Measurements from ENCODE around the gene NLRP6. TPM values are rescaled to one million over a fixed set of nuclear protein-coding genes. Genes with fewer than 3 reads are reported as not detected.

The NLRP6 gene
- total RNA-seq, 2 experiments from 2014 or later = 14.4 to 14.7 TPM

DNA sequence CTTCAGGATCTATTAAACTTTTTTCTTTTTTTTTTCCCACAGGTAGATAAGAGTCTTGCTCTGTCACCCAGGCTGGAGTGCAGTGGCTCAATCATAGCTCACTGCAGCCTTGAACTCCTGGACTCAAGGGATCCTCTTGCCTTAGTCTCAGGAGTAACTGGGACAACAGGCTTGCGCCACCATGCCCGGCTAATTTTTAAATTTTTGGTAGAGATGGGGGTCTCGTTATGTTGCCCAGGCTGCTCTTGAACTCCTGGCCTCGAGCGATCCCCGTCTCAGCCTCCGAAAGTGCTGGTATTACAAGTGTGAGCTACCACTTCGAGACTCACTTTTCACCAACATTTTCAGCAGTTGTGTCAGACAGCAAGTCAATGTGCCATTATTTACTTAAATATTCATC, 43.0 kb upstream of the NLRP6 start:
- H3K36me3 Mint-ChIP-seq (ENCODE audit: low read depth) = peaks cover 41% of the 10 kb centered on the region
- DNase-seq (peak in 1 of 14 experiments; percentile 31), ATAC-seq (ENCODE audit: poor library complexity) (no peak)
- peaks cover 45% of the 10 kb centered on the region for H3K4me1 Mint-ChIP-seq (ENCODE audit: low read depth)
- no peaks in the 10 kb centered on the region for H3K9me3 Mint-ChIP-seq
- H3K27me3 Mint-ChIP-seq = no peaks in the 10 kb centered on the region
- H3K27ac ChIP-seq (ENCODE audit: low read depth in 1 of 2, low read length in 2 of 2) = peak overlapping the region in 1 of 2 donors; percentile 97
- H3K27ac Mint-ChIP-seq = peak overlapping the region; percentile 91
- intact Hi-C loops (cut with DNase I, micrococcal nuclease) = loop anchor here (5.0 to 10.0 kb wide), 3 partner anchors 52 to 570 kb away; partner anchors contain the start of genes PGGHG (in 1 of the 2), PIDD1 (in 1 of the 2) and RPLP2 (in 1 of the 2)
- H3K4me3 Mint-ChIP-seq = peak overlapping the region; percentile 93
- H3K36me3 ChIP-seq (ENCODE audit: insufficient read depth, low read length) = peaks cover 17% of the 10 kb centered on the region
- no peaks in the 10 kb centered on the region for H3K27me3 ChIP-seq (ENCODE audit: control insufficient read depth in 1 of 2, insufficient read depth in 2 of 2, low read length in 2 of 2)
- ChIA-PET POLR2A (interaction anchor here (2.8 to 5.4 kb wide), 2 partner anchors 27 to 271 kb away, joined by 10 to 79 read pairs; partner anchors contain the start of genes BET1L, RIC8A and RNH1), CTCF (interaction anchor here (1.6 kb wide), 1 partner anchor 15 kb away, joined by 5 read pairs; no protein-coding TSS in a partner anchor)
- TF ChIP-seq, protein P1, sequence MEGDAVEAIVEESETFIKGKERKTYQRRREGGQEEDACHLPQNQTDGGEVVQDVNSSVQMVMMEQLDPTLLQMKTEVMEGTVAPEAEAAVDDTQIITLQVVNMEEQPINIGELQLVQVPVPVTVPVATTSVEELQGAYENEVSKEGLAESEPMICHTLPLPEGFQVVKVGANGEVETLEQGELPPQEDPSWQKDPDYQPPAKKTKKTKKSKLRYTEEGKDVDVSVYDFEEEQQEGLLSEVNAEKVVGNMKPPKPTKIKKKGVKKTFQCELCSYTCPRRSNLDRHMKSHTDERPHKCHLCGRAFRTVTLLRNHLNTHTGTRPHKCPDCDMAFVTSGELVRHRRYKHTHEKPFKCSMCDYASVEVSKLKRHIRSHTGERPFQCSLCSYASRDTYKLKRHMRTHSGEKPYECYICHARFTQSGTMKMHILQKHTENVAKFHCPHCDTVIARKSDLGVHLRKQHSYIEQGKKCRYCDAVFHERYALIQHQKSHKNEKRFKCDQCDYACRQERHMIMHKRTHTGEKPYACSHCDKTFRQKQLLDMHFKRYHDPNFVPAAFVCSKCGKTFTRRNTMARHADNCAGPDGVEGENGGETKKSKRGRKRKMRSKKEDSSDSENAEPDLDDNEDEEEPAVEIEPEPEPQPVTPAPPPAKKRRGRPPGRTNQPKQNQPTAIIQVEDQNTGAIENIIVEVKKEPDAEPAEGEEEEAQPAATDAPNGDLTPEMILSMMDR (IDR thresholded peaks at IDR 0.05) = no peak
- no peaks in the 10 kb centered on the region for H3K9me3 ChIP-seq (ENCODE audit: control insufficient read depth in 1 of 2, insufficient read depth in 1 of 2, low read length in 2 of 2)
- peaks cover 27% of the 10 kb centered on the region for H3K4me1 ChIP-seq (ENCODE audit: insufficient read depth, low read length)
- peak overlapping the region; percentile 91 for H3K4me3 ChIP-seq (ENCODE audit: low read length)

DNA sequence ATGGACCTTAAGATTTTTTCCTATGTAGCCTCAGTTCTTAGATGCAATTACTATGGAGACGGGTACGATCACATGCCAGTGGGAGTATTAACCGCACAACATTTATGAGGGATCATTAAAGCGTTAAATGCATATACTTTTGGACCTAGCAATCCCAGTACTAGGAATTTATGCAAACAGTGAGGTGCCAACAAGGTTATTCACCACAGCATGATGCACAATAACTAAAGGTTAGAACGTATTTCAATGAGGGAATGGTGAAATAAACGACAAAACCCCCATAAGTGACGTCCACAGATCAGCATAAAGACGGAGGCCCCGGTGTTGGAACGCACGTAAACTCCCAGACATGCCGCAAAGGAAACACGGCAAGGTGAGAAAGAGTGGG, 42.6 kb upstream of the NLRP6 start:
- ATAC-seq (ENCODE audit: poor library complexity) (peak; percentile 45), DNase-seq (peak in 4 of 14 experiments; percentile 52 to 87 (median 71))
- Mint-ChIP-seq H3K9me3 (no peaks in the 10 kb centered on the region), H3K27ac (peak overlapping the region; percentile 91), H3K27me3 (no peaks in the 10 kb centered on the region), H3K4me3 (peak overlapping the region; percentile 93), H3K4me1 (ENCODE audit: low read depth) (peaks cover 45% of the 10 kb centered on the region), H3K36me3 (ENCODE audit: low read depth) (peaks cover 45% of the 10 kb centered on the region)
- Histone ChIP-seq H3K4me3 (ENCODE audit: low read length) (peak overlapping the region; percentile 91), H3K4me1 (ENCODE audit: insufficient read depth, low read length) (peaks cover 27% of the 10 kb centered on the region), H3K27ac (ENCODE audit: low read depth in 1 of 2, low read length in 2 of 2) (peak overlapping the region; percentile 63 to 97), H3K27me3 (ENCODE audit: control insufficient read depth in 1 of 2, insufficient read depth in 2 of 2, low read length in 2 of 2) (no peaks in the 10 kb centered on the region), H3K9me3 (ENCODE audit: control insufficient read depth in 1 of 2, insufficient read depth in 1 of 2, low read length in 2 of 2) (no peaks in the 10 kb centered on the region), H3K36me3 (ENCODE audit: insufficient read depth, low read length) (peaks cover 17% of the 10 kb centered on the region)
- CTCF ChIA-PET = interaction anchor here (1.6 kb wide), 1 partner anchor 15 kb away, joined by 5 read pairs; no protein-coding TSS in a partner anchor
- intact Hi-C loops (cut with DNase I, micrococcal nuclease) = loop anchor here (5.0 to 10.0 kb wide), 3 partner anchors 52 to 569 kb away; partner anchors contain the start of genes PGGHG (in 1 of the 2), PIDD1 (in 1 of the 2) and RPLP2 (in 1 of the 2)
- TF ChIP-seq, protein P1 (IDR thresholded peaks at IDR 0.05) = no peak
- POLR2A ChIA-PET = interaction anchor here (1.7 to 5.4 kb wide), 3 partner anchors 27 to 271 kb away, joined by 5 to 79 read pairs (median 10); partner anchors contain the start of genes BET1L, RIC8A and RNH1

DNA sequence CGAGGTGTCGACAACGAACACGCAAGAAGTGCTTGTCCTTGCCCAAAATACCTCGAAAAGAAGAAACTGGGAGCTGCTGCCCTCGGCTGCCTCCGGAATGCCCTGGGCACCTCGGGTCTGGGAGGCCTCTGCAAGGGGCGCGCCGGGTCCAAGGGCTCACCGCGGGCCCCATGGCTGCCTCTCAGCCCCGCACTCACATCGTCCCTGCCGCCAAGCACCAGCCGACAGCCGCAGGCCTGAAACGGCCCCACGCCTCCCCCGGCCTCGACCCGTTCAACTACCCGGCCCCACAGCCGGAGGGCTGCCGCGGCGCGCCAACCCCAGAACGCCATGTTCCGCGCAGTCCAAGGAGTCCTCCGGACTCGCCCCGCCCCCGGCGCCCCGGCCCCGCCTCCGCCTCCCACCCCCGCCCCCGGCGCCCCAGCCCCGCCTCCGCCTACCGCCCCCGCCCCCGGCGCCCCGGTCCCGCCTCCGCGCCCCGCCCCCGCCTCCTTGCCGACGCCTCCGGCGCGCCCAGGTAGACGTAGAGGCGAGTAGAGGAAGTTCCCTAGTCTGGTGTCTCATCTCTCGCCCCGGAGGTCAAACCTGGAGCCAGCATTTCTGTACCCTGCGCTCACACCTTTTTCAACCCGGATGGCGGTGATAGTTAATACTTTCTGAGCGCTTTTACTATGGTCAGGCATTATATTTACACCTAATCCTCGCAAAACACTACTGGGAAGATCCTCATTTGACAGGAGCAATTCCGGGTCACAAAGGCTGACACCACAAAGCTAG, 42.0 kb upstream of the NLRP6 start, which contains the start of gene SIRT3:
Gene SIRT3, minus strand, starts transcription at position 346 of the 777 bp plus-strand sequence. Its CDS starts 14 bp downstream, at position 332.
- H3K27ac ChIP-seq (ENCODE audit: low read depth in 1 of 2, low read length in 2 of 2) = peak within 1 kb of the TSS; percentile 97 to 100
- no peaks in the 10 kb centered on the region for H3K9me3 Mint-ChIP-seq
- H3K4me3 Mint-ChIP-seq = peak within 1 kb of the TSS; percentile 100
- H3K27ac Mint-ChIP-seq = peak within 1 kb of the TSS; percentile 91
- CTCF ChIA-PET = interaction anchor here (0.9 to 2.5 kb wide), 4 partner anchors 14 to 81 kb away, joined by 3 to 11 read pairs (median 4); no protein-coding TSS in a partner anchor
- H3K27me3 ChIP-seq (ENCODE audit: control insufficient read depth in 1 of 2, insufficient read depth in 2 of 2, low read length in 2 of 2) = no peaks in the 10 kb centered on the region
- no peaks in the 10 kb centered on the region for H3K9me3 ChIP-seq (ENCODE audit: control insufficient read depth in 1 of 2, insufficient read depth in 1 of 2, low read length in 2 of 2)
- peaks cover 27% of the 10 kb centered on the region for H3K4me1 ChIP-seq (ENCODE audit: insufficient read depth, low read length)
- no peaks in the 10 kb centered on the region for H3K27me3 Mint-ChIP-seq
- peak within 1 kb of the TSS; percentile 91 for H3K4me3 ChIP-seq (ENCODE audit: low read length)
- ATAC-seq (ENCODE audit: poor library complexity) (peak; percentile 82), DNase-seq (peak; percentile 73 to 94 (median 84))
- TF ChIP-seq, protein P1 (IDR thresholded peaks at IDR 0.05) = no peak
- peaks cover 46% of the 10 kb centered on the region for H3K4me1 Mint-ChIP-seq (ENCODE audit: low read depth)
- H3K36me3 Mint-ChIP-seq (ENCODE audit: low read depth) = peaks cover 48% of the 10 kb centered on the region
- intact Hi-C loops (cut with DNase I, micrococcal nuclease) = loop anchor here (1.0 to 10.0 kb wide), 6 partner anchors 29 to 569 kb away; partner anchors contain the start of genes BET1L (in 2 of the 2), RIC8A (in 2 of the 2), RNH1 (in 2 of the 2) and PGGHG (in 1 of the 2)
- peaks cover 21% of the 10 kb centered on the region for H3K36me3 ChIP-seq (ENCODE audit: insufficient read depth, low read length)
- POLR2A ChIA-PET = interaction anchor here (0.6 to 5.4 kb wide), 13 partner anchors 15 to 270 kb away, joined by 3 to 79 read pairs (median 6); partner anchors contain the start of genes BET1L, PGGHG, RIC8A and RNH1

All from CD4-positive, alpha-beta T cell (primary cell).